ENCODE results near the gene RMND5B.
"Not testable (repeated sequence)": the region's sequence is repeated elsewhere in the genome, so short reads cannot be mapped to it uniquely, and the experiment has no call there.

RMND5B gene

DNA sequence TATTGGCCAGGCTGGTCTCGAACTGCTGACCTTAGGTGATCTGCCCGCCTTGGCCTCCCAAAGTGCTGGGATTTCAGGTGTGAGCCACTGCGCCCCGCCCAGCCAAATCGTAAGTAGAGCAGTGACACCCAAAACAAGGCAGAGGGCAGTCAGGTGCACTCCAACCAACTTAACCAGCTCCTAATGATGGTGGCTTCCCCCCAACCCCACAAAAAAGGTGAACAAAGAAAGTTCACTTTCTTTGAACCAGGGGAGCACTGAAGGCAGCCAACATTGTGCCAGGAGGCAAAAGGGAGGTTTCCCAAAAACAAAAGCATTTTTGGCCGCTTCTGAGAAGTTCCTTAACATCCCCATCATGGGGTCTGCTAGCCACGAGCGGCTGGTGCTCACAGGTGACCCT is 46.8 kb downstream of the RMND5B start:
- no peak for DNase-seq

DNA sequence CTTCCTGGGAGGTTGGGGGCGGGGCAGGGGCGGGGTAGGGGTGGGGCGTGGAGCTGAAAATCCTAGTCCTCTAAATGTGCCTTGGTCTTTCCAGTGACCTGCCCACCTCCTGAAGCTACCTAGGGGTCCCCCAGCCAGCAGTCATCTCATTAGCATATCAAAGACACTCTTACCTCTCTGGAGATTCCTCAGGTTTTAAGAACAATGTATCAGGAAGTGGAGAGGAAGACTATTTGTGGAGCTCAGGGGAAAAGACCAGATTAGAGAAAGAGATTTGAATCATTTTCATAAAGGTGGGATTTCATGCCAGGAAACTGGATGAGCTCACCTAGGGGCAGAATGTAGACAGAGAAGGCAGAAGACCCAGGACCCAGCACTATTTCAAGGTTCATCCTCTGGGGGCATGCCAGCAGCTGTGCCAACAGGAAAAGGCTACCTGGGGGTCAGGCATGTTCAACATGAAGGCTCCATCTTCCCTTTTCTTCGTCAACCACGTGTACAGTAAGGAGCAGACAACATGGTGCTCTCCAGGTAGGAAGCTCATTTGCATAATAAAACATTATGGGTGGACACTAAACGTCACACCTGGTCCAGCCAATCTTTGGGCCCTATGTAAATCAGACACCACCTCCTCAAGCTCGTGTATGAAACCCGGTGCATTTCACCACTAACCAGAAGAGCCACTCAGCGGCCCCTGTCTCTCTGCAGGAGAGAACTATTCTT is 49.5 kb downstream of the RMND5B start:
- no peak for DNase-seq

GRCh38 chr5:178182158-178182876 is 51.5 kb downstream of the RMND5B start:
- no peak for DNase-seq

DNA sequence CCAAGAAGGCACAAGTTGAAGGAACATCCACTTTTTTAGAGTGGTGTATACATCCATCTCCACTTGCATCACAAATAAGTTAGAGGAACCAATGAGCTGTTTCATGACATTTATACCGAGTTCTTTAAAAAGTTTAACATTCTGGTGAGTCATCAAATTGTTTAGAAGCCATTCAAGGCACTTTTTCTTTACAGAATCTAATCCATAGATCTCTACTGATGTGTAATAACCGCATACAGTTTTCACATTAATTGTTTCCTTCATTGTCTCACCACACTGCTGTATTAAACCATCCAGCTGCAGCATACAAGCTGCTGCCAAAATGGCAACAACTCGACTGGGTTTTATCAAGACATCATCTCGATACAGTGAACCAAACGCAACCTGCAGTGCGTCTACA is 55.6 kb downstream of the RMND5B start:
- no peak for DNase-seq

DNA sequence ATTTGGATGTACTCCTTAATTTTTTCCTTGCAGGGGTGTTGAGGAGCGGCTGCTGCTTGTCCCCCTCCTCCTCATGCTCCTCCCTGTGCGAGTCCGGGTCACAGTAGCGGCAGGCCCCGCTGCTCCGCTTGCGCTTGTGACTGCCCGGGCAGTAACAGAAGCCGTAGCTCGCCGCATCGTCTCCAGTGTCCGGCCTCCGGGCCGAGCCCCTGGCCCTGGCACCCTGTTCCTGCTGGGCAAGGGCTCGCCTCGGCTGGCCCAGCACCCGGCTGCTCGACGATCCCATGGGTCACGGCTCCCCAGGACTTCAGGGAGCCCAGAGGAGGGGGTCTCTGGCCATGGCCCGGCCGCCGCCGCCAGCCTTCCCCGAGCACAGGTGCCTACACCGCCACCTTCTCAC is 56.2 kb downstream of the RMND5B start, which contains the start of gene GMCL2:
Gene GMCL2 (minus strand): TSS at position 358 of the 400 bp plus-strand sequence. CDS start 72 bp downstream, at position 286.
- no peak for DNase-seq

DNA sequence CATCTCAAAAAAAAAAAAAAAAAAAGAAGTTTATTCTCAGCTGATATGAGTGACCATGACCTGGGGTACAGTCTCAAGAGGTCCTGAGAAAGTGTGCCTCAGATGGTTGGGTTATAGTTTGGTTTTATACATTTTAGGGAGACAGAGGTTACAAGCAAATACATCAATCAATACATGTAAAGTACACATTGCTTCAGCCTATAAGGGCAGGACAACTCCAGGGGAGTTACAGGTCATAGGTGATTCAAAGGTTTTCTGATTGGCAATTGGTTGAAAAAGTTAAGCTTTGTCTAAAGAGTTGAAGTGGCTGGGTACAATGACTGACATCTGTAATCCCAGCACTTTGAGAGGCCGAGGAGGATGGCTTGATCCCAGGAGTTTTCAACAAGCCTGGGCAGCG is 58.6 kb downstream of the RMND5B start:
- no peak for DNase-seq

DNA sequence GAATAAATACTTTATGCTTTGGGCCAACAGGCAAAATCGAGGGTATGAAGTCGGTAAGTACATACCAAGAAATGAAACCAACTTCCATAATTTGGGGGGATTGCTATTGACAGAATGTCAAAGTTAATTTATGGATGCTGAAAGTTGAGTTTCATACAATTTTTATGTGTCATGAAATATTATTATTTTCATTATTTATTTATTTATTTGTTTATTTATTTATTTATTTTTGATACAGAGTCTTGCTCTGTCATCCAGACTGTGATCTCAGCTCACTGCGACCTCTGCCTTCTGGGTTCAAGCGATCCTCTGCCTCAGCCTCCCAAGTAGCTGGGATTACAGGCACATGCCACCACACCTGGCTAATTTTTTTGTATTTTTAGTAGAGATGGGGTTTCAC is 60.8 kb downstream of the RMND5B start:
- DNase-seq, result no peak

GRCh38 chr5:178192244-178192643 is 61.4 kb downstream of the RMND5B start:
- no peak for DNase-seq

GRCh38 chr5:178192787-178193186 is 62.0 kb downstream of the RMND5B start:
- no peak for DNase-seq

DNA sequence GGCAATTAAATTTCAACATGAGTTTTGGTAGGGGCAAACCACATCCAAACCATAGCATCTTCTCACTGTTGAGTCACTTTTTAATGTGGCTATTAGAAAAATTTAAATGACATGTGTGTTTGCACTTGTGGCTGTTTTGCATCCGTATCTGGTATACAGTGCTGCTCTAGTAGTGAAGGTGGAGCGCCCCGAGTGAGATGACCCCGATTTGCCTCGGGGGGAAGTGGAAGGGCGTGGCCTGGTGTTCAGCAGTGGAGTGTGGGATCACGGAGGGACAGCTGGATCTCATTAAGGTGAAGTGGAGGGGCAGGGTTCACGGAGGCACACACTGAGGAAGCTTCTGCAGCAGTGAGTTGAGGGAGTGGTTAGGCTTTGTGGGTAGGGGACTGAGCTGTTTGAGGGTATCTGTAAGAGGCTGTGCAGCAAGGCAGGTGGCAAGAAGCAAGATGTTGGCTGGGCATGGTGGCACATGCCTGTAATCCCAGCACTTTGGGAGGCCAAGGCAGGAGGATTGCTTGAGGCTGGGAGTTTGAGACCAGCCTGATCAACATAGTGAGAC is 62.5 kb downstream of the RMND5B start:
- no peak for DNase-seq

DNA sequence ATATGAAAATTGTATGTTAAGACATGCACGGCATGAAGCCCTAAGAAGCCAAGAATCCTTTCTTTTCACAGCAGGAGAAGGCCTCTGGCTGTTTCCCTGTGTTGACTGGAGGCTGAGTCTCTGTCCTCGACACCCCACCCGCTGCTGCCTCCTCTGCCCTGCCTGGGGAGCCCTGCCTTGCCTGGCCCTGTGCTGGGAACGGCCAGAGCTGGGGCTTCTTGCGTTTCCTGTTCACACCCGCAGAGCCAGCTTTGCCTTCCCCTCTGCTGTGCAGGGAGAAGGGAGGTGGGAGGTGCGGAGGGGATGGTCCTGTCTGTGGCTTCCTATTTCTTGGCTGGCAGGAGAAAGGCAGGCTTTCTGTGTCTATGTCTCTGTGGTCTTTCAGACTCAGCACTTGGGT is 63.2 kb downstream of the RMND5B start:
- DNase-seq, result no peak

GRCh38 chr5:178196281-178196812 is 65.5 kb downstream of the RMND5B start:
- no peak for DNase-seq

- no peak for DNase-seq
These were observed 66.2 kb downstream of the RMND5B start for GRCh38 chr5:178196986-178197385.

GRCh38 chr5:178198151-178198550 is 67.3 kb downstream of the RMND5B start:
- DNase-seq, result not testable (repeated sequence)

- DNase-seq, result no peak
These were observed 67.9 kb downstream of the RMND5B start for GRCh38 chr5:178198706-178199105.

- no peak for DNase-seq
These were observed 69.0 kb downstream of the RMND5B start for GRCh38 chr5:178199581-178200434.

All from NCI-H510A (cell line).